ENCODE data around the gene ABHD17B.
"Not testable (repeated sequence)": the region's sequence is repeated elsewhere in the genome, so short reads cannot be mapped to it uniquely, and the experiment has no call there.

The ABHD17B gene

DNA sequence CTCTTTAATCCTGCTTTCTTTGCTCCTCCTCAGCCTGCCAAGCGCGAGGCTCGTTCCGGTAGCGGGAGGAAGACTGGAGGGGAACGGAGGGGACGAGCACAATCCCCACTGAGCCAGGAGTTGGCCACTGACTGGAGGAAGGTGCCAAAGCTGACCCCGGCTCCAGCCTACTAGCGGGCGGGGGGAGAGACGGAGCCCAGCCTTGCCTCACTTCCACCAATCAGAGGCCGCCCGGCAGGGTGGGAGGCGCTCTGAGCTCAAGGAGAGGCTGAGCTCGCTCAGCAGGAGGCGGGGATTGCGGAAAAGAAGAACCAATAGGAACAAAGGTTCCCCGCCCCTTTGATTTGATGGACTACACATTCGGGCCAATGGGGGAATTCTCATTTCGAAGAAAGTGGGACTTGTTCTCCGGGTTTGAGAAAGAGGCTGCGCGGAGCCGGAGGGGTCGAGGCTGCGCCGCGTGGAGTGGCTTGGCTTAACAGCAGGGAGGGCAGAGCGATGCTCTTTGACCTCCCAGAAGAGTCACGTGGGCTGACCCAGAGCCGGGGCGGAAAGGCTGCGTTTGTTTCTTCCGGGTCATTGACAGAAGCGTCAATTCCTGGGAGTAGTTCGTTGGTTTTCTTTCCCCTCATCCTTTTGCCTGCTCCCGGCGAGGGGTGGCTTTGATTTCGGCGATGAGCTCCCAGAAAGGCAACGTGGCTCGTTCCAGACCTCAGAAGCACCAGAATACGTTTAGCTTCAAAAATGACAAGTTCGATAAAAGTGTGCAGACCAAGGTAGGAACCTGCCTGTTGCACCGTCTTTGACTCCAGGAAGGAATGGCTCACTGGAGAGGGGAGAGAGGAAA is at the start of gene ABHD17B, which contains the start of gene C9orf85:
TSS of gene ABHD17B (minus strand) at position 133 of the 847 bp plus-strand sequence. CDS start 36,113 bp downstream, outside the sequence.
TSS of gene C9orf85 (plus strand) at position 579 of the 847 bp plus-strand sequence. CDS start at position 675, 96 bp downstream.
- peak; percentile 99 for DNase-seq (ENCODE audit: low read depth)

DNA sequence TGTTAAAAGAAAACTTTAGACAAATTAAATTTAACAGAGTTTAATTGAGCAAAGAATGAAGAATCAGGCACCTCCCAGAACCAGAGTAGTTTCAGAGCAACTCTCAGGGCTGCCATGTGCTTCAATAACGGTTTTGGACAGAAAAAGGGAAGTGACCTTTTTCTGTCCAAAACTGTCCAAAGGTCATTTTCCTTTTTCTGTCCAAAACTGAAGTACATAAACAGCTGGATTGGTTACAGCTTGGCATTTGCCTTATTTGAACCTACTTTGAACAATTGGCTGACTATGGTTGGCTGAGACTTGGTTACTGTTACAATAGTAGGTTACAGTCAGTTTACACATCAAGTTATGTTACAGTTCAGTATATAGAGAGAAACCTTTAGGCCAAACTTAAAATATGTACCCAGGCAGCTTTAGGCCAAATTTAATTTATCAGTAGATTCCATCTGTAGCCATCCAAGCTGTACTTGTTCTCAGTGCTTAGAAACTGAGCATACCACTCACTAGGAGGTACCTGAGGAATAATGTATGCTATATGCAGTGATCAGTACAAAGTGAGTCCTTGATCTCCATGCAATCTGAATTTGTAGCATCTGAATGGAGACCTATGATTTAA is 44.4 kb upstream of the ABHD17B start:
- DNase-seq (ENCODE audit: low read depth) = no peak

DNA sequence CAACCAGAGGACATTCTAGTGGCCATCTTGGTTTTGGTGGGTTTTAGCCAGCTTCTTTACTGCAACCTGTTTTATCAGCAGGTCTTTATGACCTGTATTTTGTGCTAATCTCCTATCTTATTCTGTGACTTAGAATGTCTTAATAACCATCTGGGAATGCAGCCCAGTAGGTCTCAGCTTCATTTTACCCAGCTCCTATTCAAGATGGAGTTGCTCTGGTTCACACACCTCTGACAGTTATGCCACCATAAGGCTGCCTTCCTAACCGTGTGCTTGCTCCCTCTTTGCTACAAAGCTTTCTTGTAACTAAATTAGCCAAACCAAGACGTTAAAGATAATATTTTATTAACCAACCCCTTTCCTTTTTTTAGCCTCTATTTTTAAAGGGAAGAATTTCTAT is 43.7 kb upstream of the ABHD17B start:
- not testable (repeated sequence) for DNase-seq (ENCODE audit: low read depth)

DNA sequence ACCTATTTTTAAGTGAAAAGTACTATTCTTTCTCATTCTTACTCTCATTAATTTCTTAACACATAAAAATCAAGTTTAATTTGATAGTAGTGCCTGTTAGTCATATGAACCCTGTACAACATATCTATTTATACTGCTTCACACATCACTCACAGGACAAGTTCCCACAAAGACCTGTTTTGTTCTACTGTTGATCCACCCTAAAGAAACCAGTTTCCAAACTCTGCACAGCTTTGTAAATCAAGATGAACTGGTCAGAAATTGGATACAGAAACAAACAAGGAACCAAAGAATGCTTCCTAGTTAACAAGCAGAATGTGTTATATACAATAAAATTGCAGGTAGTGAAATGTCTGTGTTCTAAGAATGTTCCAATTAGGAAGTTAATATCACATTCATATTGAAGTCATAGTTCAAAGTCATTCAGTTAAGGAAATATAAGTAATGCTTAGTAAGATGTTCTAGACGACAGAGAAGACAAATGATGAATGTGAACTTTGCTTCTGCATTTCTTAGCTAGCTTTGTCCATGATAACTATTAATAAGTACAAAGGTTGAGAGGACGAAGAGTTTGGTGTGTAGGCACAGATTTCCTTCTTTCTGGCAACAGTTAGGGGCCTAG is 33.9 kb upstream of the ABHD17B start:
- DNase-seq (ENCODE audit: low read depth) = no peak

DNA sequence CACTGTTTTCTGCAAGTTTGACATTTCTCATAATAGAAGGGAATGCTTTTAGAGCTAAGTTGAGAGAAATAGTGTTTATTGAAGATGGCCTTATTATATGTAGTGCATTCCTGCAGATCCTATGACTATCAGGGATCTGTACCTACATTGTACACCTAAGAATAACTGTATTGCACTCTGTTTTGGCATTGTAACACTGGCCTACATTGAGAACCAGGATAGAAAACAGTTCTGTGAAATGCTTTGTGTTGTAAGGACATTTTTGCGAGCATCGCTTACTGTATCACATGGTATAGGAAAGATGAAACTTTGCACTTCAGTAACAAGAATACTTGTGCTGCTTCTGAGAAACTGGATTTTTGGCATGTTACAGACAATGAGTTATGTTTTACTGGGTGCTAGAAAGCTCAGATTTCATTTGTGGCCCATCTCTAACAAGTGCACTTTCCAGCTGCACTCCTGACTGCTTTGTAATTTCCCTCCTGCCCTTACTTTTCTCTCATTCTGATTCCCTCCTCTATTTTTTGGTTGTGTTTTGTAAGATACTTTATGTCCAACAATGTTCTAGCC is 31.1 kb upstream of the ABHD17B start:
- DNase-seq (ENCODE audit: low read depth) = no peak

DNA sequence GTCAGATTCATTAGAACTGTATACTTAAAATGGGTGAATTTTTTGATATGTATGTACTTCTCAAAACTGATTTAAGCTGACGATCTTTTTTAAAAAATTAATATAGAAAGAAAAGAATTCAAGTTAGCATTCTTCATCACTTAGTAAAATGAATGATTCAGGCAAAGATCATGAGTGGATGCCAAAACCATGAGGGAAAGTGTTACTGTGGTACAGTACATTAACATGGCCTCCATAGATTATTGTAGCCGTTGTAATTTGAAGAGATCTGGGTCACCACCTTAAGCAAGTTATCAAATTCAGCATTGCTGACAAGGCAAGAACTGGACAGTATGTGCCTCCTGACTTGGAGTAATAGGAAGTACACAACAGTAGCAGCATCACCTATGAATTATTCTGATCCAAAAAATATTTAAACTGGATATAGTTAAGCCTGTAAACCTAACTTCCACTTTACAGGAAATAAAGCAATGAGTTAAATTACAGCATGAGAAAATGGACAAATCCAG is 30.1 kb upstream of the ABHD17B start:
- DNase-seq (ENCODE audit: low read depth) = no peak

DNA sequence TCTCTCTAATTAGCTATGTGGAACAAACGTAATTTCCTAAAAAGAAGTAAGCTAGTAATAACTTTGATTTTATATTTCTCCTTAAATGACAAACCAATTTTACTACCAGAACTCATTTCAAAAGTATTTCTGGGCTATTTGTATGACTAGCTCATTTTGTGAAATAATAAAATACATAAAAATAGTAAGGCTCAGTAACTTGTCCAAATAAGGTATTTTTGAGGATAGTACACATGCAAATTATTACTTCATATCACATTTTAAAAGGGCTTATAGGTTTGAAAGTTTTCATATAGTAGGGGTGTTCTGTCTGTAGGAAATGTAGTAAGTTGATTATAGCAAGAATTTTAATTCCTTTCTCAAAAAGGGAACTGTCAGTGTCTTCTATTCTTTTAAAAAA is 26.9 kb upstream of the ABHD17B start:
- no peak for DNase-seq (ENCODE audit: low read depth)

DNA sequence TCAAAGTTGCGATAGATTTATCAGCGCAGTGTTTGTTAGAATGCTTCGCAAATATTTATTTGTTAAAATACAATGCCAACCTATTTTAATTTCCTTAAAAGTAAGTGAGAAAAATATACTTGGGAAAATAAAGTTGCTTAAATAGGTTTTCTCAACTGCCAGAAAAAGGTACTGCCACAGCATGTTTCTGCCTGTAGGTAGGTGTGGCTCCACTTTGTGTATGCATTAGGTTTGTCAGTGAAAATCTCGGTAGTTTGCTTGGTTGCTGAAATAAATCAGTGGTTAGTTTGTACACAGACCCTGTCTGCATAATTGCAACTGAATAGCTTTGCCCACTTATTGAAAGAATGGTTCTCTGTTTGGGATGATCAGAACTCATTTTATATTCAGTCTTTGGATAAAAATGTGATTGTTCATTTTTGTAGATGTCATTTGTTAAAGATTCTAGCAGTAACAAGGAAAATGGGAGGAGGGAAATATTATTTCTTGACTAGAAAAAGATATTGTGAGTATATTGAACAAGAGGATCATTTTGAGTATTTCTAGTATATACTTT is 26.2 kb upstream of the ABHD17B start:
- DNase-seq (ENCODE audit: low read depth) = no peak

DNA sequence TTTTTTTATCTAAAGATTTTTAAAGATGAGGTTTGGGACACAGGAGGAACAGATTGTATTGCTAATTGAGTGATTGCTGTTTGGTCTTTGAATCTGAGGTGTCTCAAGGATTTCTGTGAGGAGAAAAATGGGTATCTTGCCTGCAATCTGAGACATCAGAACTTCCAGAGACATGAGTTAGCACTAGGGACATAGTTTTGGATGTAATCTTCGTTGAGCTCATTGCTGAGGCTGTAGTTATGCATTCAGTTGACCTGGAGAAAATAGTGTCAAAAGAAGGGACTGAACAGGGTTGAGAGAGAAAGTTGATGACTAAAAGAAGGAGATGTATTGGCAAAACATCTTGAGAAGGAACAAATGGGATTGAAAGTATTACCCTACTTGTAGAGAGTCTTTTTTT is 25.1 kb upstream of the ABHD17B start:
- no peak for DNase-seq (ENCODE audit: low read depth)

DNA sequence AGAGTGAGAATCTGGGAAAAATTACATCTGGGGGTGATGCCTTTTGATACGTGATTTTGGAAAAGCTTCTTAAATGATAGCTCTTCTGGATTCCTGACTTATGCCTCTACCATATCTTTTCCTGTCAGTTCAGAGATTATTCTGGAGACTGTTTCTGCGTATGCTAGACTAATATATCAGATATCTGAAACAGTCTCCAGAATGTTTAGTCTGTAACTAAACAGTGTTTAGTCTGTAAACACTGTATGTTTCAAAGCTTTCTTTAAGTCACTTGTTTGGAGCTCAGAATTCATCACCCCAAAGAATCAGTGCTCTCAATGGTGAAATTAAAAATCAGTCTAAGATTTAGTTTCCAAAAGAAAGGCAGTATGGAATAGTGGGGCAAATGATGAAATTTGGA is 20.2 kb upstream of the ABHD17B start:
- DNase-seq (ENCODE audit: low read depth) = no peak

DNA sequence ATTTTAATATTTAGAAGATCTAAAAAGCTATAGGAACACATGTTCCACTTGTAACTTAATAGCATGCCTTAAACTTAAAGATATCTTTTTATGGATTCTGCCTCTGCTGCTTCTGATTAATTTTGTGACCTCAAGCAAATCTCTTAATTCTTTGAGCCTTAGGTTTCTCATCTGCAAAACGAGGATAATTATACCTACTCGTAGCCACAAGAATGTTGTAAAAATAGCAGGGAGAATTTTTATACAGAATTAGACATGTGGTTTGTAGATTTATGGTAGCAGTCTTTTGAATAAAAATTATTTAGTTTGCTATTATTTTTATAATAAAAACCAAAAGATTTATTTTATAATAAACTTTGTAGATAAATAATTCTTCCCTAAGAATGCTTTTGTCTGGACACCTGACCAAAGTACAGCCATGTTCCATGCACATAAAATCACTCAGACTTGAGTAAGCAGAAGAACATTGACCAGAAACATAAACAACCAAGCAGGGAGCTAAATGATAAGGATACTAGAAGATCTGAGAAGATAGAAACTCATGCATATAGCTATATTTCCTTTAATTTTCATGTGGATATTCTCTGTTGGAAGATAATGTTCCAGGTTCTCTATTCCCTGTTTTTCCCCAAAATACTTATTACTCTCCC is 18.9 kb upstream of the ABHD17B start:
- no peak for DNase-seq (ENCODE audit: low read depth)

DNA sequence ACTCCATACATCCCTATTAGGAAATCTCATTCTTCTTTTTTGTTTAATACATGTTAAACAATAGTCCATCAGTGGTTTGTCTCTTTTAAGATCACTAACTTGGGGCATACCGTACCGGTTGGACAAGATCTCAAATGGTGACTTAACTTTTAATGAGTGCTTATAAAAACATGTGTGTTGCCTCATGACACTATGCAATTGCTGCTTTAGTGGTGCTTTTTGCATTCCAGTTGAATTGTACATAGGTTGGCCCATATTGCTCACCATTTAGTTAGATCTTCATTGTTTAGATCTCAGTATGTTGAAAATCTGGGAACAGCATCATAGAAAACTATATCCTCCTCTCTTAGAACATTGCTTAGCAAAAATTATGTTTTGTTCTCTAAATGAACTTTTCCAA is 18.2 kb upstream of the ABHD17B start:
- DNase-seq (ENCODE audit: low read depth) = no peak

DNA sequence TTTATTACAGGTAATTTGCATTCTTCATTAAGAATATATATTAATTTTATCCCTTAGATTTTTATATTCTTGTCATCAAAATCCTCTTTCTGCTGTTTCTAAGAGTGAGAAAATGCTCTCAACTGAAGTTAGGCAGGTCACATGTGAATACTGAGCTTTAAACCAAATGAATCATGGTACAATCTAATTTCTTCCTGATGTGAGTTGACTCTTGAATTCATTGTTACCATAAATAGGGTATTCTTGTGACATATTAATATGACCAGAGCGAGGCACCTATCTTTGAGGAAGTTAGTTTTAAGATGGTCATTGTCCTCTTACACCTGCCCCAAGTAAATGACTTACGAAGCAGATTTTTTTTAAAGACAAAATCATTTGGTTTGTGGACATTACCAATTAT is 17.8 kb upstream of the ABHD17B start:
- DNase-seq (ENCODE audit: low read depth) = no peak

DNA sequence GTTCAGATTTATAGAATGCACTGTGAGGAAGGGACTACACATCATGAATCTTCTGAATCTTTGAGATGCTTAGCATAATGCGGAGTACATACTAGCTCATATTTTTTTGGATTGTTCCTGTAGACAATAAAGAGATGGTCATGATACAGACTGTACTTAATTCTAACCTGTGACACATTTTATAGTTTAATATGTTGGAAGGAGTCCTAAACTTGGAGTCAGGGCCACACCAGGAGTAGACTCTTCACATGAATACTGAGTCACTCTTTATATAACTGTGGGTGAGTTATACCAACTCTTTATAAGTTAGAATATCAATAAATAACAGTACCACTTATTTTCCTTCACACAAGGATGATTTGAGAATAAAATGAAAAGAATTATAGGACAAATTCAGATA is 17.4 kb upstream of the ABHD17B start:
- DNase-seq (ENCODE audit: low read depth) = no peak

DNA sequence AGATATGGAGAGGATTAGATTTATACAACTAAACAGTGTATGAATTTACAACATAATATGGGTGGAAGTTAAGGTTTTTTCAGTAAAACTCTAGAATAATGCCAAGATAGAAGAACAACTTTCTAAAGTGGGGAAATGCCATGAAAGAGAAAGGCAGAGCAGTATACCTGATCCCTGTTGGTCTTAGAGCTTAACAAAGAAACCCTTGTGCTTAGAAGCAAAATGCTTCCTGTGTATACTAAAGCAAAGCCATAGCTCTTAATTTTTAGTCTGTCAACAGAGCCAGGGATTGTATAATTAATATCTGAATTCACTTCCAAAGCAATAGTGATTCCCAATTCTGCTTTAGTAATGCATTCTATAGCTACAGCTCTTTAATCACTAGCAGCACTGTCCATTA is 14.8 kb upstream of the ABHD17B start:
- no peak for DNase-seq (ENCODE audit: low read depth)

DNA sequence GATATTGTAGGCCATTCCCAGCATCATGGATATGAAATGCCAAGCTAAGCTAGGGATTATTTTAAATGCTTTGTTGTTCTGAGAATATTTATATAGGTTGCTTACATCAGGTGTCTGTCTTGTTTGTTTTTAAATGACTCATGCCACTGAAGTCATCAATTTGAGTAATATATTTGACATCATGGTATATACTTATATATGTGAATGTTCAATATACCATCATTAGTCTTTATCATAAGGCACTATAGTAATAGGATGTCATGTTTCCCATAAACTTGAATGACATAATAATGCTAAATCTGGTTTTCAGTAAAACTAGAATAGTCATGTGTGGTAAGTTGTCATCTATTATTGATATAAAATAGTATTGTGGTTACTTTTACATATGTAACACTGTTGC is 13.6 kb upstream of the ABHD17B start:
- DNase-seq (ENCODE audit: low read depth) = no peak

DNA sequence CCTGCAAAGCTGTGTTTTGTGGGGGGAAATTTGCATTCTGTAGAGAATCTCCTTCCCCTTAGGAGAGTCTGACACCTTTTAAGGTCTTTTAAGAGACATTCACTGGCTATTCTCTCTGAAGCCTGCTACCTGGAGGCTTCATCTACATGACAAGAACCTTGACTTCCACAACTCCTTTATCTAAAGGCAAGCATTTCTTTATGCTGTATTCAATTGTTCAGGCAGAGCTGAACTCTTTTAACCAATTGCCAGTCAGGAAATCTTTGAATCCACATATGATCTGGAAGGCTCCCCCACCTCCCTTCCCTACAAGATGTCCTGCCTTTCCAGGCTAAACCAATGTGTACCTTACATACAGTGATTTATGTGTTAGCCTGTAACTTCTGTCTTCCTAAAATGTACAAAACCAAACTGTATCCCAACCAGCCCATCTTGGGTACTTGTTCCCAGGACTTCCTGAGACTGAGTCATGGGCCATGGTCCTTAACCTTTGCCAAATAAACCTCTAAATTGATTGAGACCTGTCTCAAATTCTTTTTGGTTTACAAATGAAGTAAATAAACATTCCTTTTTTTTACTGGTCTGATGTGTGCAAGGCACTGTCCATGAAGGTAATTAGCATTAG is 10.3 kb upstream of the ABHD17B start:
- no peak for DNase-seq (ENCODE audit: low read depth)

DNA sequence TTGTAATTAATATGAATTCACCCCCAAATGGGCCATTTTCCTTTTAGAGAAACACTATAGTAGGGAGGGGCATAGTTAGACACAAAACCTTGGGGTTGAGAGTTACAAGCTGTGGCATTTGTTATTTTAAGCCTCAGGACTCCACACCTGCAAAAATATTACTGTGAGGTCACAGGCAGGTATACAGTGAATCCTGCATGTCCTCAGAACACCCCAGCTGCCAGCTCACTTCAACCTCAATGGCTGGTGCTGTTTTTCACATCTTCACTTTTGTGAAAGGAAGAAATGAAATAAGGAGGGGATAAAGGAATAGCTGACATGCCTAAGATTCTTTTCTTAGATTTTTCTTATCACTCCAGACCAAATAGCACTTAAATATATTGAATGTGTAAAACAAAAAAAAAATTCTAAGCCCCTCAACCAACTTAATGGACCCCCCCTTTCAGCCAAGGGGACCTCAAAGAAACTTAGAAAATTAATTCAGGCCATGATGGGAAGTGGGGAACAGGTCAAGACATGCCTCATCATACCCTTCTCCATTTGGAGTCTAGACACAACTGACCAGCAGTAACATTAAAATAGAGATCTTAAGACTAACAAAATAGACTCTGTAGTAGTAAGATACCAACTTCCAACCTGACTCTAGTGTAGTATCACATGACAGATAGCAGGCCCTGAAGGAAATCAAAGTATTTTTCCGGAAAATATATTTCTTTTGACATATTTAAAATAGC is 9.6 kb upstream of the ABHD17B start:
- DNase-seq (ENCODE audit: low read depth) = no peak

DNA sequence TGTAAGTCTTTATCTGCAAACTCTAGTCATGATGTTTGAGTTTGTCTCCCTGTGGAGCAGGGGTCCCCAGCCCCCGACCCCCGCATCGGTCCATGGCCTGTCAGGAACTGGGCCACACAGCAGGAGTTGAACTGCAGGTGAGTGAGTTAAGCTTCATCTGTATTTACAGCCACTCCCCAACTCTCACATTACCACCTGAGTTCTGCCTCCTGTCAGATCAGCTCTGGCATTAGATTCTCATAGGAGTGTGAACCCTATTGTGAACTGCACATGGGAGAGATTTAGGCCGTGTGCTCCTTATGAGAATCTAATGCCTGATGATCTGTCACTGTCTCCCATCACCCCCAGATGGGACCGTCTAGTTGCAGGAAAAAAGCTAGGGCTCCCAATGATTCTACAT is 7.4 kb upstream of the ABHD17B start:
- no peak for DNase-seq (ENCODE audit: low read depth)

DNA sequence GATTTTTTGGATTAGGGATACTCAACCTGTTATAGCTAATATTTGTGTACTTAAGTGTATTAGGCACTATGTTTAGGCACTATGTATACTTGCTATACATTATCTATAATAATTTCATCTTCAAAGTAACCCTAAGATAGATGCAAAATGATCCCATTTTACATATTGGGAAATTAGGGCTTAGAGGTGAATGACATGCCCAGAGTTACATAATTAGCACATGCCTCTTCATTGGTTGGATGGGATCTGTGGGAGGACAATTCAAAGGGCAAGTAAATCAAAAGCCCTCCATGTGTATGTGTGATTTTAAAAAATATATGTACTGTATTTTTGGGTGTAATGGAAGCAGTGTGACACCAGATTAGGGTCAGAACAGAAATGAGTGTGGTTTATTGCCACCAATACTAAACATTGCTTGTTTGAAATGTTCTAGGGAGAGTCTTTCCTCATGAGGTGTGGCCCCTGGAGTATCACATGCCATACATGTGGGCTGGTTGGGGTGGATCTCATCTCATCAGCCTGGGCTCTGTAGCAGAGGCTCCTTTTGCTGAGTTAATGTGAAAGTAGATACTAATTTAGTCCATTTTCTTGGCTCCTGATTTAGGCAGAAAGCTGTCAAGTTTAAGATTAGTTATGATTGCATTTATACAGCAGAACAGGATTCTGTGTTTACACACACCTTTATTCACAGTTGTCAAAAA is 6.0 kb upstream of the ABHD17B start:
- DNase-seq (ENCODE audit: low read depth) = no peak
